ENCODE data around the gene SHISA5.

SHISA5 gene

GRCh38 chr3:48460517-48460902 lies 43.5 kb downstream of the SHISA5 start:
- H3K9ac ChIP-seq (ENCODE audit: low read length), result no peak overlapping the region
- no peak overlapping the region for H3K27ac ChIP-seq (ENCODE audit: low read depth, low read length)
- H3K27me3 ChIP-seq (ENCODE audit: control insufficient read depth, insufficient read depth, low read length), result no peaks in the 10 kb centered on the region
- H3K4me1 ChIP-seq (ENCODE audit: control insufficient read depth, insufficient read depth, low read length), result peaks cover 5% of the 10 kb centered on the region
- peaks cover 8% of the 10 kb centered on the region for H3K36me3 ChIP-seq (ENCODE audit: control insufficient read depth, insufficient read depth, low read length)
- H3K4me3 ChIP-seq (ENCODE audit: low read length), result no peak overlapping the region

- no peaks in the 10 kb centered on the region for H3K4me1 ChIP-seq (ENCODE audit: control insufficient read depth, insufficient read depth, low read length)
- no peak overlapping the region for H3K9ac ChIP-seq (ENCODE audit: low read length)
- H3K36me3 ChIP-seq (ENCODE audit: control insufficient read depth, insufficient read depth, low read length), result peaks cover 8% of the 10 kb centered on the region
- no peak overlapping the region for H3K27ac ChIP-seq (ENCODE audit: low read depth, low read length)
- H3K4me3 ChIP-seq (ENCODE audit: low read length), result no peak overlapping the region
- H3K27me3 ChIP-seq (ENCODE audit: control insufficient read depth, insufficient read depth, low read length), result no peaks in the 10 kb centered on the region
Observed at GRCh38 chr3:48459773-48460516, 44.0 kb downstream of the SHISA5 start.

GRCh38 chr3:48459331-48459730 lies 44.6 kb downstream of the SHISA5 start:
- Histone ChIP-seq H3K4me1 (ENCODE audit: control insufficient read depth, insufficient read depth, low read length) (no peaks in the 10 kb centered on the region), H3K9ac (ENCODE audit: low read length) (no peak overlapping the region), H3K4me3 (ENCODE audit: low read length) (no peak overlapping the region), H3K27ac (ENCODE audit: low read depth, low read length) (no peak overlapping the region), H3K36me3 (ENCODE audit: control insufficient read depth, insufficient read depth, low read length) (peaks cover 9% of the 10 kb centered on the region), H3K27me3 (ENCODE audit: control insufficient read depth, insufficient read depth, low read length) (no peaks in the 10 kb centered on the region)

DNA sequence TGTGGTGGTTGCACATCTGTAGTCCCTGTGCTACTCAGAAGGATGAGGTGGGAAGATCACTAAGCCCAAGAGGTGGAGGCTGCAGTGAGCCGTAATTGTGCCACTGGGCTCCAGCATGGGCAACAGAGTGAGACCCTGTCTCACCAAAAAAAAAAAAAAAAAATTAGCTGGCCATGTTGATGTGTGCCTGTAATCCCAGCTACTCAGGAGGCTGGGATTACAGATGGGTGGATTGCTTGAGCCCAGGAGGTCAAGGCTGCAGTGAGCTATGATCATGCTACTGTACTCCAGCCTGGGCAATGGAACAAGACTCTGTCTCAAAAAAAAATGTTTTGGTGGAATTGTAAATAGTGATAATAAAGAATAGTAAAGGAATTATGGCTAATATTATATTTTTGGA lies 47.5 kb downstream of the SHISA5 start:
- Histone ChIP-seq H3K27ac (ENCODE audit: low read depth, low read length) (no peak overlapping the region), H3K4me3 (ENCODE audit: low read length) (no peak overlapping the region), H3K36me3 (ENCODE audit: control insufficient read depth, insufficient read depth, low read length) (peaks cover 19% of the 10 kb centered on the region), H3K27me3 (ENCODE audit: control insufficient read depth, insufficient read depth, low read length) (no peaks in the 10 kb centered on the region), H3K4me1 (ENCODE audit: control insufficient read depth, insufficient read depth, low read length) (no peaks in the 10 kb centered on the region), H3K9ac (ENCODE audit: low read length) (no peak overlapping the region)

DNA sequence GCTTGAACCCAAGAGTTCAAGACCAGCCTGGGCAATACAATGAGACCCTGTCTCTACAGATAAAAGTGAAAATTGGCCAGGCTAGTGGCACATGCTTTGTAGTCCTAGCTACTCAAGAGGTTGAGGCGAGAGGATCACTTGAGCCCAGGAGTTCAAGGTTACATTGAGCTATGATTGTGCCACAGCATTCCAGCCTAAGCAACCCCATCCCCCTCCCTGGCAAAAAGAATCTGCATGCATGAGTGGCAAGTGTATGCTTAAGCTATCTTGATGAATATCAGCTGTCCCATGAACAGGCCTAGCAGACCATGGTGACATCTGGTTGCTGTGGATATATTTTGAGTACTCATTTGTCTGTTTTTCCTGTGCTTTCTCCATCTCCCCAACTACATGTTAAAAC lies 52.7 kb downstream of the SHISA5 start:
- Histone ChIP-seq H3K27ac (ENCODE audit: low read depth, low read length) (no peak overlapping the region), H3K9ac (ENCODE audit: low read length) (no peak overlapping the region), H3K4me3 (ENCODE audit: low read length) (no peak overlapping the region), H3K27me3 (ENCODE audit: control insufficient read depth, insufficient read depth, low read length) (no peaks in the 10 kb centered on the region), H3K36me3 (ENCODE audit: control insufficient read depth, insufficient read depth, low read length) (peaks cover 12% of the 10 kb centered on the region), H3K4me1 (ENCODE audit: control insufficient read depth, insufficient read depth, low read length) (peaks cover 7% of the 10 kb centered on the region)

DNA sequence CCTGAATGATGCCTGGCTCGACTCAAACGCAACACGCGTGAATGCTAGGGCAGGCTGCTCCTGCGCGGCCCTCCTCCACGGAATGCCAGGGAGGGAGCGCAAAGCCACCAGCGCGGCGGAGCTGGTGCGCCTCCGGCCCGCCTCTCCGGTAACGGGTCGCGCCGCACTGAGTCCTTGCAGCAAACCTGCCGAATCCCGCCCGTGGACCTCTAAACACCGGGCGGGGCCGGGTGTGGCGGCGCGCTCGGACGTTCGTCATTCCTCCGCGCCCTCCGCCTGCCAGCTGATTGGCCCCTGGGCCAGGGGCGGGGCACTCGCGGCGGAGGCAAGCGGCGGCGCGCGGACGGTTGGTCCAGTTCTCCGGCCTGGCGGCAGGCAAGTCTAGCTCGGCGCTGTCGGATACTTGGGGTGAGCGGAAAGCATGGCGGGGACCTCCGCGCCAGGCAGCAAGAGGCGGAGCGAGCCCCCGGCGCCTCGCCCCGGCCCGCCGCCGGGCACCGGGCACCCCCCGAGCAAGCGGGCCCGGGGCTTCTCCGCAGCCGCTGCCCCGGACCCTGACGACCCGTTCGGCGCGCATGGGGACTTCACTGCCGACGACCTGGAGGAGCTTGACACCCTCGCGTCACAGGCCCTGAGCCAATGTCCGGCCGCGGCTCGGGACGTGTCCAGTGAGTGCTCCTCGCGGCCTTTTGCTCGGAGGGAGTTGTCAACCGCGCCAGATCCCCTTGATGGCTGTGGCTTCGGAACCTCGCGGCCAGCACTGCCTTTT lies 57.4 kb downstream of the SHISA5 start, which contains the start of gene ATRIP:
ATRIP (plus strand) TSS at position 313 of the 769 bp plus-strand sequence; CDS start at position 422, 109 bp downstream.
- Histone ChIP-seq H3K4me1 (ENCODE audit: control insufficient read depth, insufficient read depth, low read length) (peaks cover 13% of the 10 kb centered on the region), H3K4me3 (ENCODE audit: low read length) (peak within 1 kb of the TSS; percentile 97), H3K27ac (ENCODE audit: low read depth, low read length) (peak within 1 kb of the TSS; percentile 84), H3K36me3 (ENCODE audit: control insufficient read depth, insufficient read depth, low read length) (peaks cover 4% of the 10 kb centered on the region), H3K27me3 (ENCODE audit: control insufficient read depth, insufficient read depth, low read length) (no peaks in the 10 kb centered on the region), H3K9ac (ENCODE audit: low read length) (peak within 1 kb of the TSS; percentile 80)

DNA sequence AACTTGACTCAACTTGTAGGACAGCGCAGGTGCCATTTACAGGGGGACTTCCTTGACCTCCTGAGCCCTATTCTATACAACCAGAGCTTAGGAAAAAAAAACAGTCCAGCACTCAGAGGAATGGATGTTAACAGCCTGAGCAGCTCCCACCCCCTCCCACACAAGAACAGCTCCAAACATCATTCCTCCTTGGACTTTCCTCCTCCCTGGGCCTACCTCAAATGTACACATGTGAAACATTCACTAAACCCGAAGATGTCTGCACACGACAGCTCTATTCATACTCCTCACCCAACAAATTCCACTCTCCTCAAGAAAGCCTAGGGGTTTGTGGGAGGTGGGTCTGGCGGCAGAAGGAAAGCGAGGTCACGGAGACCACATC lies 57.9 kb downstream of the SHISA5 start:
- peak overlapping the region; percentile 84 for H3K27ac ChIP-seq (ENCODE audit: low read depth, low read length)
- H3K27me3 ChIP-seq (ENCODE audit: control insufficient read depth, insufficient read depth, low read length), result no peaks in the 10 kb centered on the region
- H3K4me1 ChIP-seq (ENCODE audit: control insufficient read depth, insufficient read depth, low read length), result peaks cover 13% of the 10 kb centered on the region
- H3K36me3 ChIP-seq (ENCODE audit: control insufficient read depth, insufficient read depth, low read length), result peaks cover 4% of the 10 kb centered on the region
- H3K9ac ChIP-seq (ENCODE audit: low read length), result peak overlapping the region; percentile 80
- H3K4me3 ChIP-seq (ENCODE audit: low read length), result peak overlapping the region; percentile 97

- Histone ChIP-seq H3K9ac (ENCODE audit: low read length) (peak overlapping the region; percentile 14), H3K27me3 (ENCODE audit: control insufficient read depth, insufficient read depth, low read length) (no peaks in the 10 kb centered on the region), H3K36me3 (ENCODE audit: control insufficient read depth, insufficient read depth, low read length) (peaks cover 4% of the 10 kb centered on the region), H3K4me3 (ENCODE audit: low read length) (no peak overlapping the region), H3K27ac (ENCODE audit: low read depth, low read length) (no peak overlapping the region), H3K4me1 (ENCODE audit: control insufficient read depth, insufficient read depth, low read length) (peaks cover 13% of the 10 kb centered on the region)
Observed at GRCh38 chr3:48445277-48445882, 58.6 kb downstream of the SHISA5 start.

- no peak overlapping the region for H3K27ac ChIP-seq (ENCODE audit: low read depth, low read length)
- H3K36me3 ChIP-seq (ENCODE audit: control insufficient read depth, insufficient read depth, low read length), result peaks cover 4% of the 10 kb centered on the region
- H3K27me3 ChIP-seq (ENCODE audit: control insufficient read depth, insufficient read depth, low read length), result no peaks in the 10 kb centered on the region
- no peak overlapping the region for H3K4me3 ChIP-seq (ENCODE audit: low read length)
- peaks cover 11% of the 10 kb centered on the region for H3K4me1 ChIP-seq (ENCODE audit: control insufficient read depth, insufficient read depth, low read length)
- H3K9ac ChIP-seq (ENCODE audit: low read length), result no peak overlapping the region
Observed at GRCh38 chr3:48441940-48442339, 62.0 kb downstream of the SHISA5 start.

GRCh38 chr3:48440590-48440958 lies 63.4 kb downstream of the SHISA5 start:
- peaks cover 4% of the 10 kb centered on the region for H3K4me1 ChIP-seq (ENCODE audit: control insufficient read depth, insufficient read depth, low read length)
- H3K27ac ChIP-seq (ENCODE audit: low read depth, low read length), result peak overlapping the region; percentile 92
- peak overlapping the region; percentile 91 for H3K4me3 ChIP-seq (ENCODE audit: low read length)
- no peaks in the 10 kb centered on the region for H3K27me3 ChIP-seq (ENCODE audit: control insufficient read depth, insufficient read depth, low read length)
- peaks cover 4% of the 10 kb centered on the region for H3K36me3 ChIP-seq (ENCODE audit: control insufficient read depth, insufficient read depth, low read length)
- peak overlapping the region; percentile 89 for H3K9ac ChIP-seq (ENCODE audit: low read length)

DNA sequence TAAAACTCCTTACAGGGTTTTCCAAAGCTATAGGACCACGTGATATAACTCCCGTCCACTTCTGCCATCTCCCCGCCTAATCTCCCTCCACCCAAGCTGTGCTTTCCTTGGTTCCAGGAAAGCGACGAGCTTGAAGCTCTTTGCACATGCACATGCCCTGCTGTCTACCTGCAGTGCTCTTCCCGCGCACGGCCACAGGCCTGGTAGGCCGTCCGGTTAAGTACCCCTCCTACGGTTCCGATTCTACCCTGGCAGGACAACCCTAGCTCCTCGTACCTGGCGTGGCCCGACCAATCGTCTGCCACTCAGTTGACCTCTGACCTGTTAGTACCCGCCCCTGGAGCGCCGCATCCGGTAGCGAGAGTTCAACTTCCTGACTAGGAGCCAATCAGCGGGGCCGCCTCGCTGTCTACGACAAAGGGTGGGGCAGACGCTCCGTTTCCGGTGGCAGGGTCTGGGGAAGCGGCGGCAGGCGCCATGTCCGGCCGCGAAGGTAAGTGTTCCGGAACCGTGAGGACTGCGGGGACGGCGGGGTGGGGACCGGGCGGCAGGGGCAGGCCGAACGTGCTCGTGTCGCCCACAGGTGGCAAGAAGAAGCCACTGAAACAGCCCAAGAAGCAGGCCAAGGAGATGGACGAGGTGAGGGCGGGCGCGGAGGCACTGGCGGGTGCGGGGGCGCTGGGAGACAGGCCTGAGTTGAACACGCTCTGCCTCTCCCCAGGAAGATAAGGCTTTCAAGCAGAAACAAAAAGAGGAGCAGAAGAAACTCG lies 64.0 kb downstream of the SHISA5 start, which contains the start of the genes CCDC51 and TMA7:
CCDC51 (minus strand) TSS at position 300 of the 770 bp plus-strand sequence. CDS start 4,991 bp downstream, outside the sequence.
TMA7 (plus strand) TSS at position 438 of the 770 bp plus-strand sequence; CDS start at position 478, 40 bp downstream.
- Histone ChIP-seq H3K4me3 (ENCODE audit: low read length) (peak within 1 kb of the TSS; percentile 99), H3K36me3 (ENCODE audit: control insufficient read depth, insufficient read depth, low read length) (peaks cover 4% of the 10 kb centered on the region), H3K27ac (ENCODE audit: low read depth, low read length) (peak within 1 kb of the TSS; percentile 92), H3K9ac (ENCODE audit: low read length) (peak within 1 kb of the TSS; percentile 94), H3K4me1 (ENCODE audit: control insufficient read depth, insufficient read depth, low read length) (peaks cover 4% of the 10 kb centered on the region), H3K27me3 (ENCODE audit: control insufficient read depth, insufficient read depth, low read length) (no peaks in the 10 kb centered on the region)

DNA sequence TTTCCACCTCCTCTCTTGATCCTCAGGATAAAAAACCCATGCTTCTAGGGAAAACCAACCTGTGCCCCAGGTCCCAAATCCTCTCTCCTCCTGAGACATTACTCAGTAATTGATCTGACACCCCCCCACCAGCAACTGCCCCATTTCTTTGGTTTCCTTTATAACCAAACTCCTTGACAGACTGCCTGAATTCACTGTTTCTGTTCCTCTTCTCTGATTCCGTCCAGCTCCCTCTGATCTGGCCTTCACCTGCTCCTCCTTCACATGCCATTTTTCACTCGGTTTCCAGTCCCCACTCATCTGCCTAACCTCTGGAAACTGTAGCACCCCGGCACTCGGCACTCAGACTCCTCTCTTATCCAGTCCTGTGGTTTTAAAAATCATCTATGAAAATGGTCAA lies 66.2 kb downstream of the SHISA5 start:
- H3K27ac ChIP-seq (ENCODE audit: low read depth, low read length), result no peak overlapping the region
- no peak overlapping the region for H3K9ac ChIP-seq (ENCODE audit: low read length)
- peaks cover 5% of the 10 kb centered on the region for H3K36me3 ChIP-seq (ENCODE audit: control insufficient read depth, insufficient read depth, low read length)
- peaks cover 8% of the 10 kb centered on the region for H3K4me1 ChIP-seq (ENCODE audit: control insufficient read depth, insufficient read depth, low read length)
- no peaks in the 10 kb centered on the region for H3K27me3 ChIP-seq (ENCODE audit: control insufficient read depth, insufficient read depth, low read length)
- no peak overlapping the region for H3K4me3 ChIP-seq (ENCODE audit: low read length)
